NCI-H2107 treated with DMSO at 0.1 percent for 48 hours (cell line): ENCODE measurements around the gene GAK.

Experiments used
- DNase-seq: peaks from one replicate; lab custom pipeline; 2025; ENCODE audit not compliant: unreplicated experiment; lab: John Stamatoyannopoulos, UW

GAK gene

GRCh38 chr4:909131-909571 lies 23.0 kb downstream of the GAK start:
- DNase-seq = no peak

GRCh38 chr4:907691-908425 lies 24.3 kb downstream of the GAK start:
- no peak for DNase-seq

- DNase-seq = no peak
Observed at GRCh38 chr4:907103-907400, 25.1 kb downstream of the GAK start.

- DNase-seq = no peak
Observed at GRCh38 chr4:906339-907102, 25.6 kb downstream of the GAK start.

GRCh38 chr4:905485-906338 lies 26.4 kb downstream of the GAK start:
- DNase-seq = no peak

GRCh38 chr4:903066-904046 lies 28.8 kb downstream of the GAK start:
- DNase-seq = no peak

DNA sequence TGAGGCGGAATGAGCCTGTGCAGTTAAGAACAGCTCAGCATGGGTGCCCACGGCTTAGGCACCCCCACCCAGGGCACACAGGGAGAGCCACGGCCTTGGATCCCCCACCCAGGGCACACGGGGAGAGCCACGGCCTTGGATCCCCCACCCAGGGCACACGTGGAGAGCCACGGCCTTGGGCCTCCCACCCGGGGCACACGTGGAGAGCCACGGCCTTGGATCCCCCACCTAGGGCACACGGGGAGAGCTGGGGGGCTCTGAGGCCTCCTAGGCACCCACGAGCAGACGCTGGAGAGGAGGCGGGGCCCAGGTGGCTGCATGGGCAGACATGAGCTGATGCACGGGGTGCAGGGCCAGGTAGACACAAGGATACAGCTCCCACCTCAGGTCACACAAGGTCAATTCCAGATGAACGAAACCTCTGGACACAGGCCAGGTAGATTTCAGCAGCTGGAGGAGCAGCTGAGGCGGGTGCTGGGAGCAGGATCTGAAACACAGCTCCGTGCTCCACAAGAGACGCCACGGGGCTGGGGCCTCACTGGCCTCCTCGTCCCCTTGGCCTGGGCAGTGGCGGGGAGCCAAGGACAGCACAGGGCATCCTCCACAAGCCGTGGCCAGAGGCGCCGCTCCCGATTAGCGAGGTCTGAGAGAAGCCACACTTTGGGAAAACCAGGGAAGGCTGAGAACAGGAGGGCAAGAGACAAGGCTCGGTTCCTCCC lies 30.8 kb downstream of the GAK start:
- no peak for DNase-seq

GRCh38 chr4:900721-901120 lies 31.4 kb downstream of the GAK start:
- no peak for DNase-seq

- no peak for DNase-seq
Observed at GRCh38 chr4:900073-900472, 32.0 kb downstream of the GAK start.

- no peak for DNase-seq
Observed at GRCh38 chr4:899556-899906, 32.6 kb downstream of the GAK start.

- DNase-seq = no peak
Observed at GRCh38 chr4:898869-899555, 33.1 kb downstream of the GAK start.

GRCh38 chr4:898123-898522 lies 34.0 kb downstream of the GAK start:
- no peak for DNase-seq

GRCh38 chr4:896630-897029 lies 35.5 kb downstream of the GAK start:
- no peak for DNase-seq

GRCh38 chr4:896216-896615 lies 35.9 kb downstream of the GAK start:
- no peak for DNase-seq

DNA sequence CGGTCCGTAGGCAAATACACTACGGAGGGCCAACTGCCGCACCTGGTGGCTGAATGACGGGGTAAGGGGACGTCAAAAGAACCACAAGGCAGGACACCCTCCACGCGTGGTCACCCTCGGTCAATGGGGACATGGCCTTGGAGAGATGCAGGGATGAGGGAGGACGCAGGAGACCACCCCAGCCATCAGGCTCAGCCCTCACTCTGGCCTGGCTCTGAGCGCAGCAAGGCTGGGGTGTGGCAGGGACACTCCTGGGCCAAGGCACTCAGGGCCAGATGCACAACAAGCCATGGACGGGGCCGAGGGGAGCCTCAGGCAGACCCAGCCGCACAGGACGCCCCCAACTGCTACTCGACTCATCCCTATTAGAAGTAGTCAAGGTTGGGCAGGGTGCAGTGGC lies 36.5 kb downstream of the GAK start:
- DNase-seq = no peak

DNA sequence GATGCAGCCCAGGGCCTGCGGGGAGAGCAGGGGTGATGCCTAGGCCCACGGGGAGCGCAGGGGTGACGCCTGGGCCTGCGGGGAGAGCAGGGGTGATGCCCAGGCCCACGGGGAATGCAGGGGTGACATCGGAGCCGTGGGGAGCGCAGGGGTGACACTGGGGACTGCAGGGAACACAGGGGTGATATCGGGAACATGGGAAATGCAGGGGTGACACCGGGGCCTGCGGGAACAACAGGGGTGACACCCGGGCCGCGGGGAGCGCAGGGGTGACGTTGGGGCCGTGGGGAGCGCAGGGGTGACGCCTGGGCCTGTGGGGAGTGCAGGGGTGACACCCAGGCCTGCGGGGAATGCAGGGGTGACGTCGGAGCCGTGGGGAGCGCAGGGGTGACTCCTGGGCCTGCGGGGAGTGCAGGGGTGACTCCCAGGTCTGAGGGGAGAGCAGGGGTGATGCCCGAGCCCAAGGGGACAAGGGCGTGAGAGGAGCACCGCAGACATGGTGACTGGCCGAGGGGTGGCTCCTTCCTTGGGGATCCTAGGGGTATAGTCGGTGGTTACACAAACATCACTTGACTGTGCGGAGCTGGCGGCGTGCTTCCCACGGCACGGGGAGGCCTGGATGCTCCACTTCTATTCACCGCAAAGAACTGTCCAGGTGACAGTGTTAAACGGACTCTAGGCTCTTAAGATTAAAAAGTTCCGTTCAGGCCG lies 38.0 kb downstream of the GAK start:
- no peak for DNase-seq

DNA sequence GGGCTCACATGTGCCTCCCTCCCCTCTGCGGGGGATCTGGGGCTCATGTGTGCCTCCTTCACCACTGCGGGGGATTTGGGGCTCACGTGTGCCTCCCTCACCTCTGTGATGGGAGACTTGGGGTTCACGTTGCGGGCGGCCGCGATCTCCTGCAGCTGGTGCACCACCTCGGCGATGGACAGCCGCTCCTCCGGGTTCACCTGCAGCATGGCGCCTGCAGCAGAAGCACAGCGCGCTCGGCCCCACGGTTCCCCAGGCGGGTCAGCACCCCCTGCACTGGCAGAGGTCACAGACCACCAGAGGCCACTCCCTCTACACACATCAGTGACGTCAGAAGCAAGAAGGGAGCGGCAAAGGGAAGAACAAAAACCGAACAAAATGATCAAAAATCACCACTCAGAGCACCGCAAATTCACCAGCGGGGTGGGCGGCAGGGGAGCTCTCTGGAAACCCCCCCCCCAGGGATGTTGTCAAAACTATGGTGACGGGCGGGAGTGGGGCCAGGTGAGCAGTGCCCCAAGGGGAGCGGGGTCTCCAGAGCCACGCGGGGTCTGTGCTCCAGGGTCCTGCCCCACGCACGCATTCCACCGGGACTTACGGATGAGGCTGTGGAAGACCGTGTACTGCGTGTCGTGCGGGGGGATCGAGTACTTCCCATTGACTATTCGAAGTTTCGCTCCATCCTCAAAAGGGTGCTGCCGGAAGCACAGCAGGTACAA lies 38.7 kb downstream of the GAK start:
- no peak for DNase-seq

DNA sequence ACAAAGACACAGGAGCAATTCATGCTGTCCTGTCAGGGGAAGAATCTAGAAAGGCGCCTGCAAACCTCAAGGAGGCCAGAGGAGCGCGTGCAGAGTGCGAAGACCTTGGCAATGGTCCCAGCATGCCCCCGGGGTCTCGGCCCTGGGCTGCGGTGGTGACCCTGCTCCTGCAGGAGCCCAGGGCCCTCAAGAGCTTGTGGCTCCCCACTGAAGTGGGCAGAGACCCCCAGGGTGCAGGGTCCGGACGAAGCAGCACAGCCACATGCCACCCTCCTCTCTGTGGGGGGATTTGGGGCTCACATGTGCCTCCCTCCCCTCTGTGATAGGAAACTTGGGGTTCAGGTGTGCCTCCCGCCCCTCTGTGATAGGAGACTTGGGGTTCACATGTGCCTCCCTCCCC lies 39.3 kb downstream of the GAK start:
- no peak for DNase-seq
